Measurements from ENCODE around the gene ISOC2.
"Not testable (repeated sequence)": the region's sequence is repeated elsewhere in the genome, so short reads cannot be mapped to it uniquely, and the experiment has no call there.

Gene ISOC2

GRCh38 chr19:55460670-55461258, 678 bp downstream of the ISOC2 start:
- no peak for DNase-seq (ENCODE audit: extremely low read depth in 1 of 2, low read depth in 1 of 2)

GRCh38 chr19:55459950-55460657, 1.3 kb downstream of the ISOC2 start:
- no peak for DNase-seq (ENCODE audit: extremely low read depth in 1 of 2, low read depth in 1 of 2)

- no peak for DNase-seq (ENCODE audit: extremely low read depth in 1 of 2, low read depth in 1 of 2)
These were observed 1.9 kb downstream of the ISOC2 start for GRCh38 chr19:55459551-55459949.

- DNase-seq (ENCODE audit: extremely low read depth in 1 of 2, low read depth in 1 of 2), result no peak
These were observed 3.6 kb downstream of the ISOC2 start for GRCh38 chr19:55457683-55458457.

- no peak for DNase-seq (ENCODE audit: extremely low read depth in 1 of 2, low read depth in 1 of 2)
These were observed 5.1 kb downstream of the ISOC2 start for GRCh38 chr19:55456347-55456746.

- no peak for DNase-seq (ENCODE audit: extremely low read depth in 1 of 2, low read depth in 1 of 2)
These were observed 5.7 kb downstream of the ISOC2 start for GRCh38 chr19:55455576-55456235.

GRCh38 chr19:55454787-55455243, 6.6 kb downstream of the ISOC2 start:
- no peak for DNase-seq (ENCODE audit: extremely low read depth in 1 of 2, low read depth in 1 of 2)

- no peak for DNase-seq (ENCODE audit: extremely low read depth in 1 of 2, low read depth in 1 of 2)
These were observed 7.8 kb downstream of the ISOC2 start for GRCh38 chr19:55453511-55454260.

- no peak for DNase-seq (ENCODE audit: extremely low read depth in 1 of 2, low read depth in 1 of 2)
These were observed 8.6 kb downstream of the ISOC2 start for GRCh38 chr19:55452749-55453346.

- DNase-seq (ENCODE audit: extremely low read depth in 1 of 2, low read depth in 1 of 2), result no peak
These were observed 9.3 kb downstream of the ISOC2 start for GRCh38 chr19:55451965-55452748.

- DNase-seq (ENCODE audit: extremely low read depth in 1 of 2, low read depth in 1 of 2), result no peak
These were observed 10.1 kb downstream of the ISOC2 start for GRCh38 chr19:55451163-55451964.

GRCh38 chr19:55449469-55449868, 12.0 kb downstream of the ISOC2 start:
- DNase-seq (ENCODE audit: extremely low read depth in 1 of 2, low read depth in 1 of 2), result no peak

- DNase-seq (ENCODE audit: extremely low read depth in 1 of 2, low read depth in 1 of 2), result not testable (repeated sequence)
These were observed 13.3 kb downstream of the ISOC2 start for GRCh38 chr19:55448175-55448490.

- no peak for DNase-seq (ENCODE audit: extremely low read depth in 1 of 2, low read depth in 1 of 2)
These were observed 13.8 kb downstream of the ISOC2 start for GRCh38 chr19:55447421-55448174.

GRCh38 chr19:55446060-55446459, 15.4 kb downstream of the ISOC2 start:
- no peak for DNase-seq (ENCODE audit: extremely low read depth in 1 of 2, low read depth in 1 of 2)

GRCh38 chr19:55444646-55445045, 16.8 kb downstream of the ISOC2 start:
- DNase-seq (ENCODE audit: extremely low read depth in 1 of 2, low read depth in 1 of 2), result no peak

GRCh38 chr19:55443824-55444480, 17.5 kb downstream of the ISOC2 start:
- no peak for DNase-seq (ENCODE audit: extremely low read depth in 1 of 2, low read depth in 1 of 2)

All from activated CD8-positive, alpha-beta memory T cell treated with anti-CD3 and anti-CD28 coated beads for 1 hour (primary cell).